Right lobe of liver (tissue), 6 donors: ENCODE data around the gene SCRN2. TPM values are rescaled to one million over a fixed set of nuclear protein-coding genes. Genes with fewer than 3 reads are reported as not detected.

Experiments used
- ATAC-seq, 4 donors: fragments of 200-7000 bp; cut with Tn5 transposase; one replicate each; pipeline ENCODE4 v1.9.1; 2020; ENCODE audit warnings: mild to moderate bottlenecking in 4 of 4, moderate library complexity in 4 of 4
- DNase-seq, 3 donors: peaks; one replicate each; pipeline ENCODE4 v3.0.0-alpha.2; 2020
- H3K27ac ChIP-seq, 3 donors: fragments of 200-600 bp; one replicate each; pipeline ENCODE4 v1.8.0; 2022
- H3K27me3 ChIP-seq, 2 donors: fragments of 200-600 bp; one replicate each; pipeline ENCODE4 v1.8.0; 2022
- H3K36me3 ChIP-seq, 4 donors: fragments of 200-600 bp; sonication (generic) in 1 of 4; one replicate each; pipeline versions ENCODE4 v1.5.1 to v1.8.0; 2017 to 2022; ENCODE audit warnings: control low read depth in 1 of 4
- H3K4me1 ChIP-seq, 4 donors: fragments of 200-600 bp; sonication (generic) in 1 of 4; one replicate each; pipeline versions ENCODE4 v1.5.1 to v1.8.0; 2017 to 2022; ENCODE audit warnings: control low read depth in 1 of 4
- H3K4me3 ChIP-seq, 3 donors: fragments of 200-600 bp; one replicate each; pipeline ENCODE4 v1.8.0; 2022
- H3K9me3 ChIP-seq, 4 donors: fragments of 200-600 bp; sonication (generic) in 1 of 4; one replicate each; pipeline versions ENCODE4 v1.5.1 to v1.8.0; 2017 to 2022; ENCODE audit warnings: control low read depth in 1 of 4
- POLR2A ChIP-seq: fragments of 450-650 bp; IDR thresholded peaks from one replicate; pipeline ENCODE4 v1.6.1; 2017; ENCODE audit warnings: antibody characterized with exemption, mild to moderate bottlenecking
- WGBS: methylation state at CpG from one replicate; pipeline ENCODE4 v1.1.6; 2018; ENCODE audit warnings: low coverage, low lambda C conversion rate; ENCODE audit not compliant: insufficient coverage; ENCODE audit errors: missing lambda C conversion rate; 5-methylcytosine and 5-hydroxymethylcytosine counted together
- intact Hi-C, 2 donors: fragments of 100-400 bp; cut with DNase I; formaldehyde crosslinking; loops; one replicate each; pipeline versions ENCODE4 v1.11.2 to v1.14.1; 2022
- total RNA-seq, 6 experiments: library from RNA; depleted of rRNA in 2 of 6; stranded (reverse); fragments of >200 nt in 2 of 6; fragmentation: NEBNext Ultra II Directional in 3 of 6; extraction: Animal tissue kit (Norgen Biotek cat#: 25700) in 3 of 6; gene quantifications; one replicate each; pipeline versions ENCODE4 v1.1.0 to v1.2.4, GENCODE V29; 2016 to 2023
- TF ChIP-seq, protein P1 (sequence below), 4 donors: fragments of 200-600 bp in 3 of 4; fragments of 450-650 bp in 1 of 4; IDR thresholded peaks; one replicate each; pipeline versions ENCODE4 v1.5.1 to v1.8.0; 2016 to 2022; ENCODE audit warnings: antibody characterized with exemption in 4 of 4, mild to moderate bottlenecking in 2 of 4
- donor health status: DM: no; HTN: yes; CAD: no.
- donor health status: DM: no; HTN: no; CAD: no.
- donor health status: DM: no; HTN: no; CAD: no.
- donor health status: DM: no; HTN: yes; CAD: no.
- donor health status: DM: no; HTN: yes; CAD: no.

The SCRN2 gene
- total RNA-seq, 6 experiments from 2014 or later: 18.1 to 25.7 (median 19.6) TPM

DNA sequence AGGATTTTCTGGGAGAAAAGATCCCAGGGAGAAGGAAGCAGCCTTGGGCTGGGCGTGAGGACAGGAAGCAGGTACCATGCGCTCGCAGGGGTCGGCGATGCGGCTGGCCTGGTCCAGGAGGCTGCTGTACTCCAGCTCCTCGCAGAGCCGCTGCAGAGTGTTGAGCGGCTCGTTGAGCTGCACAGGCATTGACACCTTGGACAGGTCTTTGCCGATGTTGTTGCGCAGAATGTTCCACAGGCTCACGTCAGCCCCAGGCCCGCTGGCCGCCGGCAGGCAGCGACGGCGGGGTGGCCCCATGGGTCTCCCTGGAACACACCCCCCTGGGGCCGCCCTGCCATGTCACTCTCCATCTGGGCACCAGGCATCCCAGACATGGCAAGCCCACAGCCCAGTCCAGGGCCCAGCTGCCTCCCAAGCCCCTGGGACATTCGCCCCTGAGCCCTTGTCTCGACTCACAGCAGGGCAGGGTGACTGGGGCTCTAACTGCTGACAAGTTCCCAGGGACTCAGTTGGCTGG is 27.5 kb downstream of the SCRN2 start:
- no peak overlapping the region for H3K27ac ChIP-seq
- H3K4me3 ChIP-seq: no peak overlapping the region
- intact Hi-C loops: no loop called here
- DNase-seq (no peak), ATAC-seq (no peak)
- H3K27me3 ChIP-seq: no peaks in the 10 kb centered on the region
- no peaks in the 10 kb centered on the region for H3K36me3 ChIP-seq
- WGBS: 80% methylated on average over 2 of the region's 22 CpGs
- TF ChIP-seq, protein P1, sequence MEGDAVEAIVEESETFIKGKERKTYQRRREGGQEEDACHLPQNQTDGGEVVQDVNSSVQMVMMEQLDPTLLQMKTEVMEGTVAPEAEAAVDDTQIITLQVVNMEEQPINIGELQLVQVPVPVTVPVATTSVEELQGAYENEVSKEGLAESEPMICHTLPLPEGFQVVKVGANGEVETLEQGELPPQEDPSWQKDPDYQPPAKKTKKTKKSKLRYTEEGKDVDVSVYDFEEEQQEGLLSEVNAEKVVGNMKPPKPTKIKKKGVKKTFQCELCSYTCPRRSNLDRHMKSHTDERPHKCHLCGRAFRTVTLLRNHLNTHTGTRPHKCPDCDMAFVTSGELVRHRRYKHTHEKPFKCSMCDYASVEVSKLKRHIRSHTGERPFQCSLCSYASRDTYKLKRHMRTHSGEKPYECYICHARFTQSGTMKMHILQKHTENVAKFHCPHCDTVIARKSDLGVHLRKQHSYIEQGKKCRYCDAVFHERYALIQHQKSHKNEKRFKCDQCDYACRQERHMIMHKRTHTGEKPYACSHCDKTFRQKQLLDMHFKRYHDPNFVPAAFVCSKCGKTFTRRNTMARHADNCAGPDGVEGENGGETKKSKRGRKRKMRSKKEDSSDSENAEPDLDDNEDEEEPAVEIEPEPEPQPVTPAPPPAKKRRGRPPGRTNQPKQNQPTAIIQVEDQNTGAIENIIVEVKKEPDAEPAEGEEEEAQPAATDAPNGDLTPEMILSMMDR (IDR thresholded peaks at IDR 0.05): no peak
- TF ChIP-seq POLR2A: no peak
- H3K4me1 ChIP-seq: no peaks in the 10 kb centered on the region
- no peaks in the 10 kb centered on the region for H3K9me3 ChIP-seq

DNA sequence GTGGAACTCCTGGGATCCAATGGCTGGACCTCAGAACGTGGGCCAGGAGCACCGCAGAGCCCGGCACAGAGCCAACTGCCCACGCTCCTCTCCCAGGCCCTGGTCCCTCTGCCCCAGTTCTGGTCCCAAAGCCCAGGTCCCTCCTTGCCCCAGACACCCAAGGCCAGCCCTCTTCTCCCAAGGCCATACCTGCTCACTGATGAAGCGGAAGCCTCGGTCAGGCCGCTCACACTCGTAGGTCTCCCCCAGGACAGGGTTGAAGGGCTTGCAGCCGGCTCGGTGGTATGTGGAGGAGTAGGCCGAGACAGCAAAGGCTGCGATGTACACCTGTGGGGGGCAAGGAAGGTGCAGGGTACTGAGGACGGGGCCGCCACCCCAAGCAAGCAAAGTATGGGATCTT is 28.0 kb downstream of the SCRN2 start:
- Histone ChIP-seq H3K9me3 (no peaks in the 10 kb centered on the region), H3K4me3 (no peak overlapping the region), H3K27me3 (no peaks in the 10 kb centered on the region), H3K27ac (no peak overlapping the region), H3K36me3 (no peaks in the 10 kb centered on the region), H3K4me1 (no peaks in the 10 kb centered on the region)
- ATAC-seq (no peak), DNase-seq (peak in 1 of 3 donors; percentile 44)
- WGBS: 79% methylated on average over 11 of the region's 14 CpGs
- no peak for TF ChIP-seq POLR2A
- TF ChIP-seq, protein P1 (IDR thresholded peaks at IDR 0.05): no peak
- intact Hi-C loops: no loop called here

DNA sequence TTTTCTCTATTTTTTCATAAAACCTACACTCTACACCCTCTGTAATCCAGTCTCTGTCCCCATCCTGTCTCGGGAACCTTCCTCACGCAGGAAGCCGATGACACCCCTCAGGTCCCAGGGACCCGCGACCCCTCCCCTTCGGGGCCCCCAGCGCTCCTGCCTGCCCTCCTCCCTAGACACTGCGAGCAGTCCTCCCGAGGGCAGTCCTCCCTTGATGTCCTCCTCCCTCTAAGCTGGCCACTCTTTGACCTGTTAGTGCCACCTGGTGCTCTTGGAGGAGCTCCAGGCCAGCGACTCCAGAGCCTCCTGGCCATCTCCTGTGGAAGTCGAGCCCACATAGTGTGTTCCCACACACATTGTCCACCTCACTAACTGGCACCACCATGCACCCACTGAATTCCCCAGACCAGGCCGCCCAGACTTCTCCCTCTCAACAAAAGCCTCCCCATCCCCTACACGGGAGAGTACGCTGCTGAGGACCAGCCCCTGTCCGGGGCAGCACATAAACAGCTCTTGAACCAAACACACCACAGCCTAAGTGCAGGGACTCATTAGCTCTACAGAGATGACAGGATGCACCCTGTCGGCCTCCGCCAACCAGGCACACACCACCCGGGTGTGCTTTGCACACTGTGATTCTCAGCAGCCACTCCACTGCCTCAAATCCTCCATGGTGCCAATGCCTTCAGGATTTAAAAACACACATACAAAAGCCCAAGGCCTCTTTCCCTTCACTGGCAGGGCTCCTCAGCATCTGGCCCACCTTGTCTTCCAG is 28.7 kb downstream of the SCRN2 start:
- 70% methylated on average over 10 of the region's 18 CpGs for WGBS
- DNase-seq (peak in 2 of 3 donors; percentile 14 to 43), ATAC-seq (no peak)
- Histone ChIP-seq H3K9me3 (no peaks in the 10 kb centered on the region), H3K36me3 (no peaks in the 10 kb centered on the region), H3K27me3 (no peaks in the 10 kb centered on the region), H3K4me3 (no peak overlapping the region), H3K4me1 (no peaks in the 10 kb centered on the region), H3K27ac (no peak overlapping the region)
- TF ChIP-seq POLR2A: no peak
- TF ChIP-seq, protein P1 (IDR thresholded peaks at IDR 0.05): no peak
- intact Hi-C loops: no loop called here

DNA sequence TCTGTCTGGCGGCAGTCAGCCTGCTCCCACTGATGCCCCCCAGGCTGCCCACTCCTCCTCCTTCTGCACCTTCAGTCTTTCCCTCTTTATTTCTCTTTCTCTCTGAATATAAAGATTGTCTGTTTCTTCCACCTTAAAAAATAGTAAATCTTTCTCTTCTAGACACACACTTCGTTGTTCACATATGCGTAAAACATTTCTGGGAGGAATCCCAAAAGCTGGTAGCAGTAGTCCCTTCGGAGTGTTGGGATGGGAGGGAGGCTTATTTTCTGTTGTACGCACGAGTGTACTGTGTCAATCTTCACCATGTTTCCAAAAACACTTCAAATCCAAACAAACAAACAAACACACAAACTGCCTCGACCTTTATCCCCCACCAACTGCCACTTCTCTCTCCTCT is 29.4 kb downstream of the SCRN2 start:
- 67% methylated on average over 7 of the region's 7 CpGs for WGBS
- no peaks in the 10 kb centered on the region for H3K4me1 ChIP-seq
- no peaks in the 10 kb centered on the region for H3K9me3 ChIP-seq
- ATAC-seq: no peak
- no peak overlapping the region for H3K27ac ChIP-seq
- H3K36me3 ChIP-seq: no peaks in the 10 kb centered on the region
- H3K4me3 ChIP-seq: no peak overlapping the region
- intact Hi-C loops: no loop called here
- no peak for DNase-seq
- TF ChIP-seq, protein P1 (IDR thresholded peaks at IDR 0.05): no peak
- TF ChIP-seq POLR2A: no peak
- H3K27me3 ChIP-seq: no peaks in the 10 kb centered on the region
